Osteocyte (in vitro differentiated cells): ENCODE data around the gene KRTAP22-2. TPM values are rescaled to one million over a fixed set of nuclear protein-coding genes. Genes with fewer than 3 reads are reported as not detected.

Experiments
- DNase-seq: peaks from one replicate; pipeline ENCODE4 v3.0.0; 2021; ENCODE audit warnings: mixed read lengths; ENCODE audit not compliant: unreplicated experiment; ENCODE audit errors: extremely low spot score
- H3K27ac Mint-ChIP-seq: one replicate; pipeline ENCODE4 v1.8.0; 2021; ENCODE audit warnings: mild to moderate bottlenecking, mixed read lengths; ENCODE audit not compliant: unreplicated experiment
- H3K27me3 Mint-ChIP-seq: one replicate; pipeline ENCODE4 v1.8.0; 2021; ENCODE audit warnings: mixed read lengths; ENCODE audit not compliant: unreplicated experiment
- H3K36me3 Mint-ChIP-seq: one replicate; pipeline ENCODE4 v1.8.0; 2021; ENCODE audit warnings: mixed read lengths; ENCODE audit not compliant: unreplicated experiment
- H3K4me1 Mint-ChIP-seq: one replicate; pipeline ENCODE4 v1.8.0; 2021; ENCODE audit warnings: mixed read lengths; ENCODE audit not compliant: unreplicated experiment
- H3K4me3 Mint-ChIP-seq: one replicate; pipeline ENCODE4 v1.8.0; 2021; ENCODE audit warnings: mild to moderate bottlenecking, moderate library complexity, mixed read lengths; ENCODE audit not compliant: unreplicated experiment
- H3K9me3 Mint-ChIP-seq: one replicate; pipeline ENCODE4 v1.8.0; 2021; ENCODE audit warnings: mixed read lengths; ENCODE audit not compliant: unreplicated experiment
- CTCF ChIP-seq: fragments of 200-600 bp; sonication (generic); IDR thresholded peaks from 2 replicates; pipeline ENCODE4 v1.5.0; 2021; ENCODE audit warnings: antibody characterized with exemption, mild to moderate bottlenecking, moderate library complexity
- total RNA-seq: library from RNA; stranded (reverse); gene quantifications from 2 replicates; pipeline ENCODE4 v1.2.1, GENCODE V29; 2021

KRTAP22-2 gene
- total RNA-seq, 1 donor from 2014 or later: not detected

- Mint-ChIP-seq H3K27me3 (no peaks in the 10 kb centered on the region), H3K9me3 (peaks cover 5% of the 10 kb centered on the region), H3K36me3 (no peaks in the 10 kb centered on the region), H3K27ac (no peak within 1 kb of the TSS), H3K4me3 (no peak within 1 kb of the TSS), H3K4me1 (no peaks in the 10 kb centered on the region)
- DNase-seq: no peak
- no peak for TF ChIP-seq CTCF
Measured at GRCh38 chr21:30598802-30599201, 8.6 kb upstream of the KRTAP22-2 start, which contains the start of gene KRTAP6-2. TSS of gene KRTAP6-2 (minus strand) at chr21:30598902. CDS start at chr21:30598874, 28 bp downstream.

GRCh38 chr21:30592140-30592539 lies 1.9 kb upstream of the KRTAP22-2 start, which contains the start of gene KRTAP6-3:
TSS of gene KRTAP6-3 (plus strand) at chr21:30592440. CDS start at chr21:30592446, 6 bp downstream.
- Mint-ChIP-seq H3K36me3 (no peaks in the 10 kb centered on the region), H3K4me3 (no peak within 1 kb of the TSS), H3K4me1 (no peaks in the 10 kb centered on the region), H3K9me3 (no peaks in the 10 kb centered on the region), H3K27me3 (no peaks in the 10 kb centered on the region), H3K27ac (no peak within 1 kb of the TSS)
- TF ChIP-seq CTCF: no peak
- no peak for DNase-seq

GRCh38 chr21:30582870-30583269 lies 7.3 kb downstream of the KRTAP22-2 start:
- Mint-ChIP-seq H3K9me3 (no peaks in the 10 kb centered on the region), H3K4me1 (no peaks in the 10 kb centered on the region), H3K27me3 (no peaks in the 10 kb centered on the region), H3K4me3 (no peak overlapping the region), H3K36me3 (no peaks in the 10 kb centered on the region), H3K27ac (no peak overlapping the region)
- DNase-seq: no peak
- no peak for TF ChIP-seq CTCF

- H3K4me3 Mint-ChIP-seq: no peak overlapping the region
- no peaks in the 10 kb centered on the region for H3K9me3 Mint-ChIP-seq
- no peaks in the 10 kb centered on the region for H3K36me3 Mint-ChIP-seq
- H3K4me1 Mint-ChIP-seq: no peaks in the 10 kb centered on the region
- no peak overlapping the region for H3K27ac Mint-ChIP-seq
- TF ChIP-seq CTCF: no peak
- no peaks in the 10 kb centered on the region for H3K27me3 Mint-ChIP-seq
- no peak for DNase-seq
Measured at GRCh38 chr21:30580132-30580531, 10.1 kb downstream of the KRTAP22-2 start.

GRCh38 chr21:30579346-30579745 lies 10.9 kb downstream of the KRTAP22-2 start:
- H3K4me1 Mint-ChIP-seq: no peaks in the 10 kb centered on the region
- H3K27me3 Mint-ChIP-seq: no peaks in the 10 kb centered on the region
- H3K27ac Mint-ChIP-seq: no peak overlapping the region
- no peak for TF ChIP-seq CTCF
- no peak overlapping the region for H3K4me3 Mint-ChIP-seq
- H3K36me3 Mint-ChIP-seq: no peaks in the 10 kb centered on the region
- no peaks in the 10 kb centered on the region for H3K9me3 Mint-ChIP-seq
- DNase-seq: no peak
